ENCODE measurements around the gene CAMK4. TPM values are rescaled to one million over a fixed set of nuclear protein-coding genes. Genes with fewer than 3 reads are reported as not detected.

CAMK4 gene
- total RNA-seq, 1 experiment from 2014 or later: 6.3 TPM

DNA sequence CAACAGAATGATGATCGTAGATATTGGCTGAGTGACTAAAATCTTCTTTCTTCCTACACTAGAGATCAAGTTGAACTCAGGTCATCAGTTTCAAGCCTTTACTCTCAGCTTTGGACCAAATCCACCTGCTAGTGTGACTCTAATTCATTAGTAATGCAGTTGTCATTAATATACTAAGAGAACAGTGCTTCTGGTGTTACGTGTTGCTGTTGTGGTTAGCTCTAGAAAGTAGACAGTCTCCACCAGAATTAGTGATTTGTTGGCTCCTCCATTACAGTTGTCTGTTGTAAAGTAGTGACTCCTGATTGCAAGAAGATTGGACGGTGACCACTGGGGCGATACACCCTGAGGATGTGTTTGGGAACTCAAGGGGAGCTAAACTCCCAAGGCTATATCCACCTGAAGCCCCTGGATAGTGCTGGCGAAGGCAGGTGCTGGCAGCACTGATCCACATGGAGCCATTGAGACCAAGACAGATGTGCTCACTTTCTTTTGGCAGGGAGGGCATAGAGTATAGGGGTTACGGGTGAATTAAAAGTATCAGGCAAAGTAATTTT is 3.1 kb downstream of the CAMK4 start:
- Histone ChIP-seq H2AK5ac (ENCODE audit: insufficient read length, low read length) (no peak overlapping the region), H3K27ac (ENCODE audit: insufficient read length, low read depth, low read length) (no peak overlapping the region), H3K27me3 (ENCODE audit: insufficient read depth, low read length) (peaks cover 7% of the 10 kb centered on the region; the same call in 1 of the 2 replicates), H4K20me1 (ENCODE audit: control insufficient read depth, insufficient read depth, insufficient read length) (no peaks in the 10 kb centered on the region), H3T11ph (ENCODE audit: low read length) (no peak overlapping the region), H3K9ac (ENCODE audit: extremely low read depth, insufficient read length, low read length) (no peak overlapping the region), H2BK5ac (ENCODE audit: insufficient read length, low read length) (no peak overlapping the region), H3K18ac (ENCODE audit: insufficient read length, low read depth, low read length) (no peak overlapping the region), H3K4ac (ENCODE audit: low read depth, low read length) (no peak overlapping the region), H2BK12ac (ENCODE audit: insufficient read length, low read depth, low read length) (no peak overlapping the region), H3K79me1 (ENCODE audit: insufficient read depth, low read depth, low read length, poor library complexity, severe bottlenecking) (no peaks in the 10 kb centered on the region), H2BK20ac (ENCODE audit: low read depth, low read length, poor library complexity, severe bottlenecking) (no peak overlapping the region), H3K23ac (ENCODE audit: insufficient read length, low read depth, low read length) (no peak overlapping the region), H2BK15ac (ENCODE audit: low read depth, low read length) (no peak overlapping the region), H3K14ac (ENCODE audit: insufficient read depth, low read length) (no peak overlapping the region), H2AFZ (ENCODE audit: low read length) (no peak overlapping the region), H3K4me2 (ENCODE audit: insufficient read depth, insufficient read length, low read length) (no peak overlapping the region), H3K56ac (ENCODE audit: insufficient read length, low read depth, low read length) (no peak overlapping the region), H2BK120ac (ENCODE audit: low read depth, low read length, poor library complexity, severe bottlenecking) (no peak overlapping the region), H3K9me3 (ENCODE audit: control insufficient read depth, low read depth, low read length) (no peaks in the 10 kb centered on the region), H3K4me1 (ENCODE audit: insufficient read depth, low read length) (no peaks in the 10 kb centered on the region), H4K5ac (ENCODE audit: insufficient read length, low read depth, low read length) (no peak overlapping the region), H4K91ac (ENCODE audit: insufficient read length, low read depth, low read length) (no peak overlapping the region), H3K79me2 (ENCODE audit: insufficient read depth, low read length) (no peaks in the 10 kb centered on the region), H4K8ac (replicated peaks; ENCODE audit: insufficient read length, low read depth, low read length) (no peak overlapping the region), H3K23me2 (ENCODE audit: insufficient read length, low read depth, low read length, poor library complexity, severe bottlenecking) (peaks cover 11% of the 10 kb centered on the region)
- WGBS (ENCODE audit: extremely low coverage, insufficient read length, low lambda C conversion rate): no CpG with 5 or more reads among the region's 6 CpGs
- Mint-ChIP-seq H3K9me3 (peaks cover 0 to 2% of the 10 kb centered on the region in 2 experiments; a peak in 1 of 5 replicates), H3K4me3 (peak overlapping the region in 1 of 2 experiments; percentile 46; a peak in 1 of 5 replicates), H3K27me3 (ENCODE audit: low read depth) (peaks cover 37% of the 10 kb centered on the region), H3K27ac (no peak overlapping the region), H3K36me3 (ENCODE audit: insufficient read depth in 1 of 3, low read depth in 3 of 3) (no peaks in the 10 kb centered on the region), H3K4me1 (peaks cover 16 to 21% of the 10 kb centered on the region in 2 experiments)
- TF ChIP-seq, protein P1, sequence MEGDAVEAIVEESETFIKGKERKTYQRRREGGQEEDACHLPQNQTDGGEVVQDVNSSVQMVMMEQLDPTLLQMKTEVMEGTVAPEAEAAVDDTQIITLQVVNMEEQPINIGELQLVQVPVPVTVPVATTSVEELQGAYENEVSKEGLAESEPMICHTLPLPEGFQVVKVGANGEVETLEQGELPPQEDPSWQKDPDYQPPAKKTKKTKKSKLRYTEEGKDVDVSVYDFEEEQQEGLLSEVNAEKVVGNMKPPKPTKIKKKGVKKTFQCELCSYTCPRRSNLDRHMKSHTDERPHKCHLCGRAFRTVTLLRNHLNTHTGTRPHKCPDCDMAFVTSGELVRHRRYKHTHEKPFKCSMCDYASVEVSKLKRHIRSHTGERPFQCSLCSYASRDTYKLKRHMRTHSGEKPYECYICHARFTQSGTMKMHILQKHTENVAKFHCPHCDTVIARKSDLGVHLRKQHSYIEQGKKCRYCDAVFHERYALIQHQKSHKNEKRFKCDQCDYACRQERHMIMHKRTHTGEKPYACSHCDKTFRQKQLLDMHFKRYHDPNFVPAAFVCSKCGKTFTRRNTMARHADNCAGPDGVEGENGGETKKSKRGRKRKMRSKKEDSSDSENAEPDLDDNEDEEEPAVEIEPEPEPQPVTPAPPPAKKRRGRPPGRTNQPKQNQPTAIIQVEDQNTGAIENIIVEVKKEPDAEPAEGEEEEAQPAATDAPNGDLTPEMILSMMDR (conservative IDR thresholded peaks at IDR 0.05): no peak
- DNase-seq: no peak
